ENCODE results near the gene COPG2. TPM values are rescaled to one million over a fixed set of nuclear protein-coding genes. Genes with fewer than 3 reads are reported as not detected.

COPG2 gene
- total and polyA plus RNA-seq, 2 donors (not counting 1 experiment from before 2014, with no cell fraction given), result 6.1 to 13.4 TPM

- Histone ChIP-seq H3K4me1 (ENCODE audit: control insufficient read depth in 2 of 2, insufficient read depth in 2 of 2, low read length in 2 of 2) (peaks cover 14% of the 10 kb centered on the region in 2 donors), H3K9ac (ENCODE audit: low read length) (no peak overlapping the region), H3K36me3 (replicated peaks in 1 of 2; ENCODE audit: control extremely low read depth in 1 of 2, control insufficient read depth in 1 of 2, extremely low read depth in 1 of 2, insufficient read depth in 2 of 2, low read length in 1 of 2) (no peaks in the 10 kb centered on the region), H3K4me2 (replicated peaks; ENCODE audit: low read depth, low read length, poor library complexity, severe bottlenecking) (no peak overlapping the region), H3K27ac (ENCODE audit: low read length in 2 of 2) (no peak overlapping the region), H3K79me2 (ENCODE audit: control insufficient read depth, insufficient read depth, low read length) (no peaks in the 10 kb centered on the region), H3K9me3 (ENCODE audit: control extremely low read depth in 1 of 3, control insufficient read depth in 2 of 3, insufficient read depth in 1 of 3, low read length in 2 of 3) (no peaks in the 10 kb centered on the region), H4K20me1 (ENCODE audit: control insufficient read depth, insufficient read depth, low read length, poor library complexity, severe bottlenecking) (no peaks in the 10 kb centered on the region), H3K4me3 (ENCODE audit: control extremely low read depth in 1 of 5, extremely low read depth in 1 of 5, insufficient read depth in 1 of 5, low read depth in 2 of 5, low read length in 4 of 5) (no peak overlapping the region), H3K27me3 (replicated peaks in 1 of 4; ENCODE audit: control extremely low read depth in 1 of 4, control insufficient read depth in 3 of 4, insufficient read depth in 4 of 4, low read length in 3 of 4) (peaks cover 0 to 22% (median 13%) of the 10 kb centered on the region in 4 experiments), H2AFZ (ENCODE audit: insufficient read depth, low read depth, low read length, poor library complexity, severe bottlenecking) (no peak overlapping the region)
- no peak overlapping the region for H3K27ac Mint-ChIP-seq
- H3K4me3 Mint-ChIP-seq, result no peak overlapping the region
- WGBS (ENCODE audit: insufficient coverage), result no CpG with 5 or more reads among the region's 3 CpGs
- ATAC-seq (ENCODE audit: low read depth) (no peak), DNase-seq (no peak)
- POLR2A ChIA-PET, result no interaction called here
- TF ChIP-seq EZH2 (IDR thresholded peaks at IDR 0.05; ENCODE audit: borderline replicate concordance, insufficient read depth, low read depth, low read length, poor library complexity, severe bottlenecking), result no peak
- TF ChIP-seq CTCF (IDR thresholded peaks at IDR 0.05), result no peak
- no peaks in the 10 kb centered on the region for H3K9me3 Mint-ChIP-seq (ENCODE audit: insufficient read depth)
- CTCF ChIA-PET, result interaction anchor here (1.0 to 2.1 kb wide), 2 partner anchors 11 to 411 kb away, joined by 3 to 5 read pairs; no protein-coding TSS in a partner anchor
- intact Hi-C loops (cut with micrococcal nuclease), result no loop called here
- peaks cover 52% of the 10 kb centered on the region for H3K27me3 Mint-ChIP-seq
- peaks cover 20% of the 10 kb centered on the region for H3K4me1 Mint-ChIP-seq
These were observed 185.5 kb downstream of the COPG2 start for GRCh38 chr7:130483031-130483430.

GRCh38 chr7:130481898-130482297 lies 186.7 kb downstream of the COPG2 start:
- Mint-ChIP-seq H3K27me3 (peaks cover 48% of the 10 kb centered on the region), H3K4me3 (no peak overlapping the region)

More at GRCh38 chr7:130481898-130482297, 186.7 kb downstream of the COPG2 start:
- no CpG with 5 or more reads among the region's 1 CpG for WGBS (ENCODE audit: insufficient coverage)
- ChIA-PET CTCF (no interaction called here), POLR2A (no interaction called here)
- Mint-ChIP-seq H3K27ac (no peak overlapping the region), H3K9me3 (ENCODE audit: insufficient read depth) (no peaks in the 10 kb centered on the region), H3K4me1 (peaks cover 17% of the 10 kb centered on the region)
- TF ChIP-seq EZH2 (IDR thresholded peaks at IDR 0.05; ENCODE audit: borderline replicate concordance, insufficient read depth, low read depth, low read length, poor library complexity, severe bottlenecking), result no peak
- no peak for TF ChIP-seq CTCF (IDR thresholded peaks at IDR 0.05)
- Histone ChIP-seq H3K9ac (ENCODE audit: low read length) (no peak overlapping the region), H4K20me1 (ENCODE audit: control insufficient read depth, insufficient read depth, low read length, poor library complexity, severe bottlenecking) (no peaks in the 10 kb centered on the region), H3K36me3 (replicated peaks in 1 of 2; ENCODE audit: control extremely low read depth in 1 of 2, control insufficient read depth in 1 of 2, extremely low read depth in 1 of 2, insufficient read depth in 2 of 2, low read length in 1 of 2) (no peaks in the 10 kb centered on the region), H3K79me2 (ENCODE audit: control insufficient read depth, insufficient read depth, low read length) (no peaks in the 10 kb centered on the region), H2AFZ (ENCODE audit: insufficient read depth, low read depth, low read length, poor library complexity, severe bottlenecking) (no peak overlapping the region), H3K27ac (ENCODE audit: low read length in 2 of 2) (no peak overlapping the region), H3K9me3 (ENCODE audit: control extremely low read depth in 1 of 3, control insufficient read depth in 2 of 3, insufficient read depth in 1 of 3, low read length in 2 of 3) (no peaks in the 10 kb centered on the region), H3K27me3 (replicated peaks in 1 of 4; ENCODE audit: control extremely low read depth in 1 of 4, control insufficient read depth in 3 of 4, insufficient read depth in 4 of 4, low read length in 3 of 4) (peaks cover 0 to 19% (median 13%) of the 10 kb centered on the region in 4 experiments), H3K4me2 (replicated peaks; ENCODE audit: low read depth, low read length, poor library complexity, severe bottlenecking) (no peak overlapping the region), H3K4me3 (ENCODE audit: control extremely low read depth in 1 of 5, extremely low read depth in 1 of 5, insufficient read depth in 1 of 5, low read depth in 2 of 5, low read length in 4 of 5) (no peak overlapping the region), H3K4me1 (ENCODE audit: control insufficient read depth in 2 of 2, insufficient read depth in 2 of 2, low read length in 2 of 2) (peaks cover 10 to 12% of the 10 kb centered on the region in 2 donors)
- no peak for DNase-seq
- ATAC-seq (ENCODE audit: low read depth), result no peak
- intact Hi-C loops (cut with micrococcal nuclease), result no loop called here

Data from B cell (primary cell).